Skin of body (tissue), 1 donor: ENCODE data around the gene PNMA8C. TPM values are rescaled to one million over a fixed set of nuclear protein-coding genes. Genes with fewer than 3 reads are reported as not detected.

ENCODE experiments used
- total RNA-seq: library from RNA; depleted of rRNA; stranded (reverse); fragments of >200 nt; gene quantifications from one replicate; pipeline ENCODE4 v1.2.3, GENCODE V29; 2014

The PNMA8C gene
- total RNA-seq, 1 donor from 2014 or later, result 0.20 TPM

Other genes starting within 250 kb of the PNMA8C start
- gene IGFL1, start 199.2 kb downstream of the PNMA8C start, total RNA-seq, result 0.69 TPM
- gene HIF3A, start 131.9 kb downstream of the PNMA8C start, total RNA-seq, result 59.6 TPM
- gene PPP5C, start 81.8 kb downstream of the PNMA8C start, total RNA-seq, result 41.6 TPM
- gene CCDC8, start 15.4 kb downstream of the PNMA8C start, total RNA-seq, result 36.2 TPM
- 17.3 TPM for gene PNMA8A, start 42.6 kb upstream of the PNMA8C start, total RNA-seq
- gene PNMA8B, start 66.9 kb upstream of the PNMA8C start, total RNA-seq, result 4.8 TPM
- 67.7 TPM for gene CALM3, start 172.4 kb upstream of the PNMA8C start, total RNA-seq
- gene PTGIR, start 196.2 kb upstream of the PNMA8C start, total RNA-seq, result 3.8 TPM
- gene GNG8, start 207.3 kb upstream of the PNMA8C start, total RNA-seq, result not detected
- gene DACT3, start 232.2 kb upstream of the PNMA8C start, total RNA-seq, result 6.7 TPM